HG03045 (cell line): ENCODE results near the gene HPS5.

Source experiments
- ATAC-seq: cut with Tn5 transposase; IDR thresholded peaks from one replicate; pipeline ENCODE4 v1.9.1; 2021; ENCODE audit warnings: mild to moderate bottlenecking, moderate library complexity; ENCODE audit not compliant: unreplicated experiment

HPS5 gene

GRCh38 chr11:18319914-18320313 is 2.0 kb downstream of the HPS5 start:
- no peak for ATAC-seq

GRCh38 chr11:18317551-18317950 is 4.4 kb downstream of the HPS5 start:
- ATAC-seq: no peak

GRCh38 chr11:18315893-18316292 is 6.0 kb downstream of the HPS5 start:
- ATAC-seq: no peak

GRCh38 chr11:18314784-18315523 is 7.0 kb downstream of the HPS5 start:
- ATAC-seq: no peak

- no peak for ATAC-seq
Observed at GRCh38 chr11:18313965-18314763, 7.8 kb downstream of the HPS5 start.

GRCh38 chr11:18312663-18313420 is 9.1 kb downstream of the HPS5 start:
- ATAC-seq: no peak

- ATAC-seq: no peak
Observed at GRCh38 chr11:18312012-18312411, 9.9 kb downstream of the HPS5 start.

- ATAC-seq: no peak
Observed at GRCh38 chr11:18310800-18311340, 11.1 kb downstream of the HPS5 start.

GRCh38 chr11:18309691-18310090 is 12.2 kb downstream of the HPS5 start:
- ATAC-seq: no peak

- no peak for ATAC-seq
Observed at GRCh38 chr11:18308242-18308641, 13.7 kb downstream of the HPS5 start.

- ATAC-seq: no peak
Observed at GRCh38 chr11:18307461-18308139, 14.3 kb downstream of the HPS5 start.

- ATAC-seq: no peak
Observed at GRCh38 chr11:18304745-18305144, 17.2 kb downstream of the HPS5 start.

- no peak for ATAC-seq
Observed at GRCh38 chr11:18299721-18300120, 22.2 kb downstream of the HPS5 start.

- ATAC-seq: no peak
Observed at GRCh38 chr11:18295316-18295715, 26.6 kb downstream of the HPS5 start.

GRCh38 chr11:18294862-18295261 is 27.1 kb downstream of the HPS5 start:
- no peak for ATAC-seq

GRCh38 chr11:18288911-18289310 is 33.0 kb downstream of the HPS5 start:
- no peak for ATAC-seq

- ATAC-seq: no peak
Observed at GRCh38 chr11:18285841-18286240, 36.1 kb downstream of the HPS5 start.

GRCh38 chr11:18282626-18283025 is 39.3 kb downstream of the HPS5 start:
- no peak for ATAC-seq

- ATAC-seq: peak; percentile 80
Observed at GRCh38 chr11:18280438-18281045, 41.4 kb downstream of the HPS5 start.

GRCh38 chr11:18277565-18278271 is 44.2 kb downstream of the HPS5 start:
- no peak for ATAC-seq
